KMS-11 (cell line): Measurements from ENCODE around the gene FSTL5.

ENCODE experiments used
- H2AFZ ChIP-seq: fragments of 200-600 bp; sonication (generic); 2 replicates; pipeline ENCODE4 v1.6.1; 2016; ENCODE audit warnings: antibody characterized with exemption, mixed run types, low read depth
- H3K27ac ChIP-seq: fragments of 200-600 bp; sonication (generic); 2 replicates; pipeline ENCODE4 v1.6.1; 2016; ENCODE audit warnings: mild to moderate bottlenecking, mixed run types
- H3K27me3 ChIP-seq: fragments of 200-600 bp; sonication (generic); 2 replicates; pipeline ENCODE4 v1.6.1; 2017; ENCODE audit warnings: mild to moderate bottlenecking, low read depth, mixed run types, moderate library complexity; ENCODE audit not compliant: insufficient read depth
- H3K36me3 ChIP-seq: fragments of 200-600 bp; sonication (generic); 2 replicates; pipeline ENCODE4 v1.6.1; 2017; ENCODE audit warnings: mild to moderate bottlenecking, mixed run types; ENCODE audit not compliant: insufficient read depth
- H3K4me1 ChIP-seq: fragments of 200-600 bp; sonication (generic); 2 replicates; pipeline ENCODE4 v1.6.1; 2016; ENCODE audit warnings: mild to moderate bottlenecking, low read depth, mixed run types; ENCODE audit not compliant: poor library complexity, severe bottlenecking
- H3K4me2 ChIP-seq: fragments of 200-600 bp; sonication (generic); 2 replicates; pipeline ENCODE4 v1.7.0; 2016; ENCODE audit warnings: mild to moderate bottlenecking, mixed run types
- H3K4me3 ChIP-seq: fragments of 200-600 bp; sonication (generic); IDR thresholded peaks from 2 replicates; pipeline ENCODE4 v1.6.1; 2017; ENCODE audit warnings: low read depth, low read length, mixed read lengths; ENCODE audit not compliant: insufficient read depth
- H3K79me2 ChIP-seq: fragments of 200-600 bp; sonication (generic); 2 replicates; pipeline ENCODE4 v1.6.1; 2016; ENCODE audit warnings: low read depth, mixed run types; ENCODE audit not compliant: insufficient read depth
- H3K9ac ChIP-seq: fragments of 200-600 bp; sonication (generic); 2 replicates; pipeline ENCODE4 v1.6.1; 2016; ENCODE audit warnings: mild to moderate bottlenecking, mixed run types
- H4K20me1 ChIP-seq: fragments of 200-600 bp; sonication (generic); 2 replicates; pipeline ENCODE4 v1.6.1; 2016; ENCODE audit warnings: mild to moderate bottlenecking, mixed run types; ENCODE audit not compliant: insufficient read depth
- CTCF ChIP-seq: fragments of 200-600 bp; sonication (generic); conservative IDR thresholded peaks from 2 replicates; pipeline ENCODE4 v1.6.1; 2017; ENCODE audit warnings: low read depth, mild to moderate bottlenecking, antibody characterized with exemption, low read length, moderate library complexity, mixed read lengths

Gene FSTL5

DNA sequence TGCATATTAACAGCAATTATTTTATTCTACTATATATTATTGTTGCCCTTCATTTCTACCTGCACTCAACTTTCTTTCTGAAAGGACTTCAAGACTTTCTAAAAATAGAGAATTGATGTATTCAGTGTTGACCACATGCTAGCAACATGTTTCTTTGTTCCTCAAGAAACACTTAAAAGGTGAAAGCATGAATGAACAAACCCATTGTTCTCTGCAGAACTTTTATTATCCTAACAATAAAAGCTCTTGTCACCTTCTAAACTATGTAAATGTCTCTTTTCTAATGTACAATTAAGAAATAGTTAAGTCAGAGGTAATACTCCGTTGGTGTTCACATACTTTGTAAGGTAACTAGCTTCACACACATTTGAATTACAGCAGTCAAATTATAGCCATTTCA lies 638.7 kb downstream of the FSTL5 start:
- Histone ChIP-seq H3K36me3 (no peaks in the 10 kb centered on the region), H3K4me3 (no peak overlapping the region), H2AFZ (no peak overlapping the region), H3K27ac (no peak overlapping the region), H3K27me3 (no peaks in the 10 kb centered on the region), H4K20me1 (no peaks in the 10 kb centered on the region), H3K9ac (no peak overlapping the region), H3K4me2 (no peak overlapping the region), H3K4me1 (no peaks in the 10 kb centered on the region), H3K79me2 (no peaks in the 10 kb centered on the region)
- TF ChIP-seq CTCF = no peak

DNA sequence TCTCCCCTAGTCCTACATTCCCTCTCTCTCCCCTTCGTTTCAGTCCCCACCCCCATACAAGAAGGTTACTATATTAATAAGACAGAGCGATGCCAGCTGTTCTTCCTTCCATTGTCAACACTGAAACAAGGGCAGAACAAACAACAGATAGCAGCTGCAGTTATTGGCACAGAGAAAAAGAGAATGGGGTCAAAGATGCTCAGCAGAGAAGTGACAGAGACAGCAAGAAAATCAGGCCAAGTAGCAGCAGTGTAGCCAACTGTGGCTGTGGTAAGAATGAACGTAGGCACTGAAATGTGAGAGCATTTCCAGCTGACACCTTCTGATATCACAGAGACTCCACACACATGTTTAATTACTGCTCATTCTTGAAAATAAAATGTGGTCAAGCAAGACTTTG lies 641.8 kb downstream of the FSTL5 start:
- H3K36me3 ChIP-seq = no peaks in the 10 kb centered on the region
- H2AFZ ChIP-seq = no peak overlapping the region; the same call in 1 of the 2 replicates
- H3K4me1 ChIP-seq = no peaks in the 10 kb centered on the region
- H3K4me3 ChIP-seq = no peak overlapping the region
- H3K27me3 ChIP-seq = no peaks in the 10 kb centered on the region
- H4K20me1 ChIP-seq = no peaks in the 10 kb centered on the region
- no peak overlapping the region for H3K9ac ChIP-seq
- H3K79me2 ChIP-seq = no peaks in the 10 kb centered on the region
- no peak for TF ChIP-seq CTCF
- no peak overlapping the region for H3K27ac ChIP-seq
- H3K4me2 ChIP-seq = no peak overlapping the region

DNA sequence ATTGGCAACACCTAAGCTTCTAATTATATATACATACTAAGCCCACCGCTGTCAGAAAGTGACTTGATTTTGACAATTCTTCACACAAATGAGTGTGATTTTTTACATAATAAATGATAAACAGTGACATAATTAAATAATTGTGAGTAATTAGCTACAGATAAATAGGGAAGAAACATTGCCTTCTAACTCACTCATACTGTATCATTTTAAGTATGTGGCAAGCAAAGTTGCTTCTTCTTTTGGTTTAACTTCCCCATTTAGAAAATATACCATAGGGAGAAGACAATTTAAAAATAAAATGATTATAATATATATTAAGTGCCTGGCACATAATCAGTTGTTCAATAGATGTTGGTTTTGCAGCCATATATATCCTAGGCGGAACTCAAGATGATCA lies 644.2 kb downstream of the FSTL5 start:
- H2AFZ ChIP-seq = no peak overlapping the region
- no peak overlapping the region for H3K4me2 ChIP-seq
- H3K27ac ChIP-seq = no peak overlapping the region
- H3K4me3 ChIP-seq = no peak overlapping the region
- H3K79me2 ChIP-seq = no peaks in the 10 kb centered on the region
- no peaks in the 10 kb centered on the region for H3K36me3 ChIP-seq
- H3K4me1 ChIP-seq = no peaks in the 10 kb centered on the region
- no peaks in the 10 kb centered on the region for H4K20me1 ChIP-seq
- no peak for TF ChIP-seq CTCF
- no peak overlapping the region for H3K9ac ChIP-seq
- H3K27me3 ChIP-seq = no peaks in the 10 kb centered on the region

DNA sequence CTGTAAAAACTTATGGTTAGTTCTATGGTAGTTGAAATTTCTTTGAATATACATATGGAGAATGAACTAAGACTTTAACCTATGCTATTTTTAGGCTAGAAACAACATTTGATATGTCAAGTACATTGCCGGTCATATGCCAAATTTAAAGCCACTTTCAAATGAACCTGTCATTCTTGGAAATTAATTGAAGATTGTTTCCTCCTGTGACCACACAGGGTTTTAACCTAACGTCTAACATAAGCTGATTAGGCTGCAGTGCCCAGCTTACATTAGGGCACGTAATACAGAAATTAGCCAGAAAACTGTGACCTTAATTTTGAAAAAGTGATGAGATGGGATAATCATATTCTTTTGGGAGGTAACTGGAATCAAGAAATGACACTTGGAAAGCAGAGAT lies 645.9 kb downstream of the FSTL5 start:
- Histone ChIP-seq H3K36me3 (no peaks in the 10 kb centered on the region), H3K4me3 (no peak overlapping the region), H2AFZ (no peak overlapping the region)

More for the DNA sequence above, 645.9 kb downstream of the FSTL5 start:
- no peak for TF ChIP-seq CTCF
- no peaks in the 10 kb centered on the region for H3K79me2 ChIP-seq
- no peaks in the 10 kb centered on the region for H3K4me1 ChIP-seq
- H3K27ac ChIP-seq = no peak overlapping the region
- no peak overlapping the region for H3K4me2 ChIP-seq
- H3K27me3 ChIP-seq = no peaks in the 10 kb centered on the region
- H4K20me1 ChIP-seq = no peaks in the 10 kb centered on the region
- H3K9ac ChIP-seq = no peak overlapping the region
